HepG2 (cell line): ENCODE results near the gene PHRF1. TPM values are rescaled to one million over a fixed set of nuclear protein-coding genes. Genes with fewer than 3 reads are reported as not detected.
A peak's percentile ranks its signal among the peaks of the same experiment; 100 is the strongest.

ENCODE experiments used
- ATAC-seq: fragments of 200-7000 bp; cut with Tn5 transposase; 3 replicates; pipeline ENCODE4 v1.9.1; 2020; ENCODE audit warnings: mild to moderate bottlenecking, moderate library complexity
- BruUV-seq: library from RNA; stranded (reverse); fragments of 400-500 nt; replicated peaks from 2 replicates; lab custom pipeline; 2021; lab: Mats Ljungman, UMichigan
- CTCF ChIA-PET: fragments of 300-600 bp; formaldehyde crosslinking; extraction: SDS; loops from one replicate; lab custom pipeline; 2021; ENCODE audit warnings: low total read pairs, inconsistent platforms, low intra/inter-chr PET ratio; lab: Yijun Ruan, JAX
- POLR2A ChIA-PET: fragments of 350-600 bp; sonication (Branson Sonifier 250); formaldehyde crosslinking; loops from one replicate; lab custom pipeline; 2020; ENCODE audit warnings: antibody characterized with exemption, inconsistent platforms; lab: Yijun Ruan, JAX
- DNase-seq: peaks from one replicate; pipeline ENCODE4 v3.0.0-alpha.2; 2015; ENCODE audit warnings: low spot score
- FAIRE-seq: peaks from 3 replicates; lab custom pipeline; 2011; peaks lifted over from hg19 to GRCh38; lab: Jason Lieb, UNC
- H2AFZ ChIP-seq: one replicate; pipeline ENCODE4 v1.6.1; 2011; ENCODE audit warnings: low read length, inconsistent platforms
- H3K27ac ChIP-seq: fragments of 300-600 bp; 3 replicates; pipeline ENCODE4 v1.8.0; 2011; ENCODE audit warnings: mixed run types, mild to moderate bottlenecking, mixed read lengths, low read length, inconsistent platforms; ENCODE audit not compliant: insufficient read depth; ENCODE audit errors: extremely low read length
- H3K27me3 ChIP-seq, 2 experiments: fragments of 200-600 bp in 1 of 2; 2 replicates in 1 of 2; 3 replicates in 1 of 2; pipeline versions ENCODE4 v1.6.0 to v1.8.0; 2011; ENCODE audit warnings: low read length in 2 of 2, mild to moderate bottlenecking in 2 of 2, moderate library complexity in 2 of 2, inconsistent platforms in 1 of 2; ENCODE audit not compliant: insufficient read depth in 2 of 2, control insufficient read depth in 1 of 2
- H3K36me3 ChIP-seq, 2 experiments: fragments of 200-600 bp in 1 of 2; replicated peaks in 1 of 2; 2 replicates in 1 of 2; 3 replicates in 1 of 2; pipeline versions ENCODE4 v1.5.1 to v1.8.0; 2011; ENCODE audit warnings: low read length in 2 of 2, inconsistent platforms in 1 of 2; ENCODE audit not compliant: insufficient read depth in 2 of 2, control insufficient read depth in 1 of 2
- H3K4me1 ChIP-seq: 2 replicates; pipeline ENCODE4 v1.5.1; 2012; ENCODE audit warnings: low read length, inconsistent platforms; ENCODE audit not compliant: insufficient read depth
- H3K4me2 ChIP-seq: 2 replicates; pipeline ENCODE4 v1.6.0; 2011; ENCODE audit warnings: low read depth, low read length, inconsistent platforms
- H3K4me3 ChIP-seq, 3 experiments: fragments of 200-600 bp in 1 of 3; sonication (generic), shearing (Covaris generic) in 1 of 3; replicated peaks in 1 of 3; 2 replicates each; pipeline ENCODE4 v1.5.1; 2011 to 2016; ENCODE audit warnings: low read length in 3 of 3, inconsistent platforms in 2 of 3, low read depth in 2 of 3, mild to moderate bottlenecking in 2 of 3, control low read depth in 1 of 3, mixed read lengths in 1 of 3; ENCODE audit not compliant: insufficient read depth in 1 of 3
- H3K79me2 ChIP-seq: one replicate; pipeline ENCODE4 v1.6.1; 2011; ENCODE audit warnings: low read length, inconsistent platforms; ENCODE audit not compliant: insufficient read depth
- H3K9ac ChIP-seq: 2 replicates; pipeline ENCODE4 v1.6.0; 2011; ENCODE audit warnings: mild to moderate bottlenecking, low read depth, low read length, inconsistent platforms; ENCODE audit not compliant: insufficient read depth
- H3K9me3 ChIP-seq: 2 replicates; pipeline ENCODE4 v1.5.1; 2012; ENCODE audit warnings: mild to moderate bottlenecking, low read length
- H4K20me1 ChIP-seq: 2 replicates; pipeline ENCODE4 v1.6.0; 2011; ENCODE audit warnings: inconsistent platforms, mild to moderate bottlenecking, low read length, moderate library complexity; ENCODE audit not compliant: insufficient read depth
- ELF3 ChIP-seq: IDR thresholded peaks from 2 replicates; pipeline ENCODE4 v1.6.1; 2016; ENCODE audit warnings: missing genetic modification reagents, missing compliant biosample characterization
- GZF1 ChIP-seq: sonication (generic); formaldehyde crosslinking; IDR thresholded peaks from 2 replicates; pipeline ENCODE4 v1.5.1; 2020; ENCODE audit warnings: mild to moderate bottlenecking, missing genetic modification reagents
- HNRNPK ChIP-seq: fragments of 200-400 bp; formaldehyde crosslinking; IDR thresholded peaks from 2 replicates; pipeline ENCODE4 v1.6.1; 2018; ENCODE audit warnings: low read length, low read depth, moderate library complexity, mild to moderate bottlenecking; ENCODE audit not compliant: poor library complexity, severe bottlenecking
- MYC ChIP-seq: sonication (generic); formaldehyde crosslinking; IDR thresholded peaks from 2 replicates; pipeline ENCODE4 v1.9.0; 2021; ENCODE audit warnings: missing genetic modification reagents, borderline replicate concordance
- NFKBIZ ChIP-seq: IDR thresholded peaks from 2 replicates; pipeline ENCODE4 v1.6.1; 2018; ENCODE audit warnings: missing genetic modification reagents, missing compliant biosample characterization
- SRF ChIP-seq: IDR thresholded peaks from 2 replicates; pipeline ENCODE4 v1.6.1; 2011; ENCODE audit warnings: mild to moderate bottlenecking, low read depth, low read length, moderate library complexity
- STAG1 ChIP-seq: sonication (generic); formaldehyde crosslinking; IDR thresholded peaks from 2 replicates; pipeline ENCODE4 v1.4.0; 2020; ENCODE audit warnings: missing genetic modification reagents
- ZFX ChIP-seq: sonication (generic); formaldehyde crosslinking; IDR thresholded peaks from 2 replicates; pipeline ENCODE4 v1.4.0; 2020; ENCODE audit warnings: mild to moderate bottlenecking, low read depth, missing genetic modification reagents, moderate library complexity
- ZFY ChIP-seq: sonication (generic); formaldehyde crosslinking; IDR thresholded peaks from 2 replicates; pipeline ENCODE4 v1.4.0; 2020; ENCODE audit warnings: missing genetic modification reagents
- ZNF33B ChIP-seq: sonication (generic); formaldehyde crosslinking; IDR thresholded peaks from 2 replicates; pipeline ENCODE4 v1.5.1; 2020; ENCODE audit warnings: mild to moderate bottlenecking, missing genetic modification reagents
- ZNF460 ChIP-seq: sonication (generic); formaldehyde crosslinking; IDR thresholded peaks from 2 replicates; pipeline ENCODE4 v1.5.1; 2020; ENCODE audit warnings: missing genetic modification reagents, mild to moderate bottlenecking, borderline replicate concordance
- ZNF850 ChIP-seq: sonication (generic); formaldehyde crosslinking; conservative IDR thresholded peaks from 2 replicates; pipeline ENCODE4 v1.9.0; 2021; ENCODE audit warnings: mild to moderate bottlenecking, missing genetic modification reagents
- WGBS: methylation state at CpG from one replicate; pipeline ENCODE4 v1.1.6; 2017; ENCODE audit warnings: low lambda C conversion rate; 5-methylcytosine and 5-hydroxymethylcytosine counted together
- in situ Hi-C: cut with HindIII; loops from 2 replicates; pipeline ENCODE4 v1.10.0; 2017; ENCODE audit warnings: low pct_unique_long_range_greater_than_20kb; ENCODE audit not compliant: extremely low pct_ligation_motif_present
- intact Hi-C: fragments of 100-400 bp; cut with micrococcal nuclease; formaldehyde crosslinking; loops from one replicate; pipeline ENCODE4 v1.10.0; 2022; ENCODE audit not compliant: unreplicated experiment
- polyA plus RNA-seq, 8 experiments: library from polyadenylated mRNA; depleted of rRNA in 3 of 8; stranded (reverse) in 7 of 8; unstranded in 1 of 8; fragments of >200 nt; fragmentation: Illumina TruSeq in 4 of 8; extraction: Trizol in 4 of 8; gene quantifications; 2 replicates each; pipeline versions ENCODE4 v1.2.1 to v1.2.3, GENCODE V29; 2011 to 2016; ENCODE audit warnings: low read depth in 4 of 8, missing spikeins in 1 of 8, mixed read lengths in 1 of 8; ENCODE audit not compliant: insufficient read depth in 1 of 8
- total RNA-seq, 5 experiments: library from RNA; depleted of rRNA; stranded (reverse); fragments of >200 nt; fragmentation: Illumina TruSeq; extraction: Trizol; gene quantifications; 2 replicates each; pipeline ENCODE4 v1.2.3, GENCODE V29; 2016; ENCODE audit warnings: low read depth in 1 of 5
- TF ChIP-seq, protein P1 (sequence below): IDR thresholded peaks from 2 replicates; pipeline ENCODE4 v1.6.1; 2016
- TF ChIP-seq, protein P2 (sequence below): sonication (generic); formaldehyde crosslinking; IDR thresholded peaks from 2 replicates; pipeline ENCODE4 v1.5.0; 2020; ENCODE audit warnings: missing genetic modification reagents
- TF ChIP-seq, protein P3 (sequence below): sonication (generic); formaldehyde crosslinking; IDR thresholded peaks from 2 replicates; pipeline ENCODE4 v1.8.0; 2022; ENCODE audit warnings: mild to moderate bottlenecking, missing genetic modification reagents
- TF ChIP-seq, protein P4 (sequence below): IDR thresholded peaks from 2 replicates; pipeline ENCODE4 v1.6.1; 2016

Gene PHRF1
- total and polyA plus RNA-seq, 2 of the 13 experiments (the other 11 are each of a cell fraction or from before 2014, with no cell fraction given) = 8.2 to 16.7 TPM

DNA sequence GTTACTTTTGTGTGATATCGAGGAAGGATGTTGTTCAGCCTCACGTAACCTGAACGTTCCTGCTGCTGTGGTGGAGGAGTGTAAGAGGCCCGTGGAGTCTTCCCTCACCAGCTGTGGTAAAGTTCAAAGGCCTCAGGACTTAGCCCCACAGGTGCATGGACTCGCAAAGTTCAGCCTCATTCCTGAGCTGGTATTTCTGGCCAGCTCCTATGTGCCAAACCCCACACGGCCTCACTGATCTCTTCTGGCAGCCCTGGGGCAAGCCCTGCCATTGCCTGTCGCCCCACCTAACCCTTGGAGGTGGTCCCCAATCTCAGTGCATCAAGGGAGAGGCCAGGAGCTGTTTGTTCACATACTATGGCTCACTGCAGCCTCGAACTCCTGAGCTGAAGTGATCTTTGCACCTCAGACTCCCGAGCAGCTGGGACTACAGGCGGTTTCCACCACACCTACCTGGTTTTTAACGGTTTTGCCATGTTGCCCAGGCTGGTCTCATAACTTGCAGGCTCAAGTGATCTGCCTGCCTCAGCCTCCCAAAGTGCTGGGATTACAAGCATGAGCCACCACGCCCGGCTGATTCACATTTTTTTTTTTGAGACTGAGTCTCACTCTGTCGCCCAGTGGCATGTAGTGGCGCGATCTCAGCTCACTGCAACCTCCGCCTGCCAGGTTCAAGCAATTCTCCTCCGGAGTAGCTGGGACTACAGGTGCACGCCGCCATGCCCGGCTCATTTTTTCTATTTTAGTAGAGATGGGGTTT, 2.2 kb downstream of the PHRF1 start (continued):
- TF ChIP-seq ZNF33B (no peak), ZNF850 (CRISPR knock-in tag) (no peak), NFKBIZ (CRISPR knock-in tag) (no peak), ZNF460 (CRISPR knock-in tag) (peak; percentile 91)

DNA sequence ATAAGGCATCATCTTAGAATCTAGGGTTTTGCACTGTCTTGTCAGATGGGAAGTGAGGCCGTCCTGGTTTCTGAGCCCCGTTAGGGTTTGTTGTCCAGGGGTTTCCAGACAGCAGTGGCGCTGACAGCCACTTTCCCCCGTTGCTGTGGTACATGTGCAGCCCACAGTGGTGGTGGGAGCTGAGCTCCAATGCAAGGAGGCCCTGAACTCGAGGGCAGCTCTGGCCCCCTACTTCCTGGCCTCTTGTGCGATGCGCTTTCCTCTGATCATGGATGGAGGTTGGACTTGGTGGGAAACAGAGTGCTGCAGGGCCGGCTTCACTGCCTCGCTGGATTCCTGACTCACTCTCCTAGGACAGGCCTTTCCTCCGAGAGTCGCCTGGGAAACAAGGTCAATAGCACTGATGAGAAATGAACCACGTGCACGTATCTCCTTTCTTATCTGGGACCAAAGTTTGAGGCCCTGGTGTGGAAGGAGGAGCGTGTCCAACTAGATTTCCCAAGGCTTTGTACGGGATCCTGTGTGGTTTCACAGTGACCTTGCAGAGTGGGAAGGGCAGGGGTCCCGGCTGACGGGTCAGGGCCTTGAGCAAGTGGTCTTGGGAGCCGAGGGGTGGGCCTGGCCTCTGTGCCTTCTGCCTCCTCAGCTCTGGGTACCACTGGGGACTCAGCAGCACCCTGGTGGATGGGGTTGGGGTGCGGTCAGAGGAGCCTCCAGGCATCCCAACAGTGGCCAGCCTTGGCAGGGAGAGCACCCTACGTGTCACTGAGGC, 3.7 kb downstream of the PHRF1 start:
- peaks cover 9 to 26% of the 10 kb centered on the region in 2 experiments; a peak in 4 of 5 replicates for H3K36me3 ChIP-seq
- CTCF ChIA-PET = no interaction called here
- peaks cover 45% of the 10 kb centered on the region for H4K20me1 ChIP-seq
- 22% methylated on average over 18 of the region's 20 CpGs for WGBS
- peak; percentile 51 for ATAC-seq
- peaks cover 66% of the 10 kb centered on the region for H3K79me2 ChIP-seq
- no peaks in the 10 kb centered on the region for H3K9me3 ChIP-seq
- peak overlapping the region; percentile 44 for H3K9ac ChIP-seq
- intact Hi-C loops = no loop called here
- H3K4me2 ChIP-seq = peak overlapping the region; percentile 94
- H3K27ac ChIP-seq = peak overlapping the region; percentile 80
- peak; percentile 94 for FAIRE-seq
- H3K4me3 ChIP-seq = peak overlapping the region; percentile 16 to 100 (median 26); a peak in 4 of 6 replicates
- no TSS peak for BruUV-seq
- POLR2A ChIA-PET = no interaction called here
- H3K4me1 ChIP-seq = peaks cover 49% of the 10 kb centered on the region
- no peak overlapping the region for H2AFZ ChIP-seq
- H3K27me3 ChIP-seq = no peaks in the 10 kb centered on the region; a peak in 1 of 5 replicates
- in situ Hi-C loops = no loop called here
- DNase-seq = peak; percentile 78
- TF ChIP-seq MYC (CRISPR knock-in tag) = peak; percentile 77; the same call in 1 of the 2 replicates
- no peak; the same call in 1 of the 2 replicates for TF ChIP-seq STAG1 (CRISPR knock-in tag)
- TF ChIP-seq, protein P1, sequence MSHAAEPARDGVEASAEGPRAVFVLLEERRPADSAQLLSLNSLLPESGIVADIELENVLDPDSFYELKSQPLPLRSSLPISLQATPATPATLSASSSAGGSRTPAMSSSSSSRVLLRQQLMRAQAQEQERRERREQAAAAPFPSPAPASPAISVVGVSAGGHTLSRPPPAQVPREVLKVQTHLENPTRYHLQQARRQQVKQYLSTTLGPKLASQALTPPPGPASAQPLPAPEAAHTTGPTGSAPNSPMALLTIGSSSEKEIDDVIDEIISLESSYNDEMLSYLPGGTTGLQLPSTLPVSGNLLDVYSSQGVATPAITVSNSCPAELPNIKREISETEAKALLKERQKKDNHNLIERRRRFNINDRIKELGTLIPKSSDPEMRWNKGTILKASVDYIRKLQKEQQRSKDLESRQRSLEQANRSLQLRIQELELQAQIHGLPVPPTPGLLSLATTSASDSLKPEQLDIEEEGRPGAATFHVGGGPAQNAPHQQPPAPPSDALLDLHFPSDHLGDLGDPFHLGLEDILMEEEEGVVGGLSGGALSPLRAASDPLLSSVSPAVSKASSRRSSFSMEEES (CRISPR knock-in tag) = peak; percentile 82
- no peak for TF ChIP-seq HNRNPK
- TF ChIP-seq, protein P2, sequence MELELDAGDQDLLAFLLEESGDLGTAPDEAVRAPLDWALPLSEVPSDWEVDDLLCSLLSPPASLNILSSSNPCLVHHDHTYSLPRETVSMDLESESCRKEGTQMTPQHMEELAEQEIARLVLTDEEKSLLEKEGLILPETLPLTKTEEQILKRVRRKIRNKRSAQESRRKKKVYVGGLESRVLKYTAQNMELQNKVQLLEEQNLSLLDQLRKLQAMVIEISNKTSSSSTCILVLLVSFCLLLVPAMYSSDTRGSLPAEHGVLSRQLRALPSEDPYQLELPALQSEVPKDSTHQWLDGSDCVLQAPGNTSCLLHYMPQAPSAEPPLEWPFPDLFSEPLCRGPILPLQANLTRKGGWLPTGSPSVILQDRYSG = no peak
- TF ChIP-seq ZFY (CRISPR knock-in tag) = peak; percentile 81
- no peak for TF ChIP-seq SRF
- peak; percentile 59; the same call in 1 of the 2 replicates for TF ChIP-seq GZF1 (CRISPR knock-in tag)
- peak; percentile 24; the same call in 1 of the 2 replicates for TF ChIP-seq ELF3
- TF ChIP-seq, protein P3, sequence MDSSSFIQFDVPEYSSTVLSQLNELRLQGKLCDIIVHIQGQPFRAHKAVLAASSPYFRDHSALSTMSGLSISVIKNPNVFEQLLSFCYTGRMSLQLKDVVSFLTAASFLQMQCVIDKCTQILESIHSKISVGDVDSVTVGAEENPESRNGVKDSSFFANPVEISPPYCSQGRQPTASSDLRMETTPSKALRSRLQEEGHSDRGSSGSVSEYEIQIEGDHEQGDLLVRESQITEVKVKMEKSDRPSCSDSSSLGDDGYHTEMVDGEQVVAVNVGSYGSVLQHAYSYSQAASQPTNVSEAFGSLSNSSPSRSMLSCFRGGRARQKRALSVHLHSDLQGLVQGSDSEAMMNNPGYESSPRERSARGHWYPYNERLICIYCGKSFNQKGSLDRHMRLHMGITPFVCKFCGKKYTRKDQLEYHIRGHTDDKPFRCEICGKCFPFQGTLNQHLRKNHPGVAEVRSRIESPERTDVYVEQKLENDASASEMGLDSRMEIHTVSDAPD (CRISPR knock-in tag) = no peak
- TF ChIP-seq ZFX (CRISPR knock-in tag) = peak; percentile 81; the same call in 1 of the 2 replicates
- TF ChIP-seq, protein P4, sequence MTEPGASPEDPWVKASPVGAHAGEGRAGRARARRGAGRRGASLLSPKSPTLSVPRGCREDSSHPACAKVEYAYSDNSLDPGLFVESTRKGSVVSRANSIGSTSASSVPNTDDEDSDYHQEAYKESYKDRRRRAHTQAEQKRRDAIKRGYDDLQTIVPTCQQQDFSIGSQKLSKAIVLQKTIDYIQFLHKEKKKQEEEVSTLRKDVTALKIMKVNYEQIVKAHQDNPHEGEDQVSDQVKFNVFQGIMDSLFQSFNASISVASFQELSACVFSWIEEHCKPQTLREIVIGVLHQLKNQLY (CRISPR knock-in tag) = peak; percentile 79
